Mammary epithelial cell (primary cell): ENCODE measurements around the gene ANKRD6.

Source experiments
- EZH2 ChIP-seq: IDR thresholded peaks from 2 replicates; pipeline ENCODE4 v1.6.1; 2012; ENCODE audit warnings: low read length, inconsistent platforms, borderline replicate concordance
- TF ChIP-seq, protein P1 (sequence below), 2 donors: IDR thresholded peaks in 1 of 2; conservative IDR thresholded peaks in 1 of 2; 2 replicates each; pipeline ENCODE4 v1.5.1; 2011 to 2012; ENCODE audit warnings: inconsistent platforms in 2 of 2, low read length in 2 of 2, mild to moderate bottlenecking in 2 of 2, control low read depth in 1 of 2, low read depth in 1 of 2; ENCODE audit not compliant: insufficient read depth in 1 of 2; ENCODE audit errors: extremely low read depth in 1 of 2

DNA sequence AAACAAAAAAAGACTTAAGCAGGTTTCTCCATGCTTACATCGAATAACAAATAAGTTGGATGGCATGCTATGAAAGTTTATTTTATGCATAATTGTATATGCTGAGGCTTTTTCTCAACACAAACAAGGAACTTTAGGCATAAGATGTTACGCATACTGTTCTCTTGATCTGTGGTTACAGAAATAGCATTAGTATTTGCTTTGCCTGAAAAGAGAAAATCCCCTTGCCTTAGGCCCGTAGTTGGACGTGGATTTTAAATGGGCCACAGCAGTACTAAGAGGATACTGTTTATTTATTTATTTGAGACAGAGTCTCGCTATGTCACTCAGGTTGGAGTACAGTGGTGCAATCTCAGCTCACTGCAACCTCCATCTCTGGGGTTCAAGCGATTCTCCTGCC is 186.6 kb downstream of the ANKRD6 start:
- TF ChIP-seq, protein P1, sequence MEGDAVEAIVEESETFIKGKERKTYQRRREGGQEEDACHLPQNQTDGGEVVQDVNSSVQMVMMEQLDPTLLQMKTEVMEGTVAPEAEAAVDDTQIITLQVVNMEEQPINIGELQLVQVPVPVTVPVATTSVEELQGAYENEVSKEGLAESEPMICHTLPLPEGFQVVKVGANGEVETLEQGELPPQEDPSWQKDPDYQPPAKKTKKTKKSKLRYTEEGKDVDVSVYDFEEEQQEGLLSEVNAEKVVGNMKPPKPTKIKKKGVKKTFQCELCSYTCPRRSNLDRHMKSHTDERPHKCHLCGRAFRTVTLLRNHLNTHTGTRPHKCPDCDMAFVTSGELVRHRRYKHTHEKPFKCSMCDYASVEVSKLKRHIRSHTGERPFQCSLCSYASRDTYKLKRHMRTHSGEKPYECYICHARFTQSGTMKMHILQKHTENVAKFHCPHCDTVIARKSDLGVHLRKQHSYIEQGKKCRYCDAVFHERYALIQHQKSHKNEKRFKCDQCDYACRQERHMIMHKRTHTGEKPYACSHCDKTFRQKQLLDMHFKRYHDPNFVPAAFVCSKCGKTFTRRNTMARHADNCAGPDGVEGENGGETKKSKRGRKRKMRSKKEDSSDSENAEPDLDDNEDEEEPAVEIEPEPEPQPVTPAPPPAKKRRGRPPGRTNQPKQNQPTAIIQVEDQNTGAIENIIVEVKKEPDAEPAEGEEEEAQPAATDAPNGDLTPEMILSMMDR (conservative IDR thresholded peaks at IDR 0.05 in 1 of 2, IDR thresholded peaks at IDR 0.05 in 1 of 2; ENCODE audit: extremely low read depth in 1 of 2, insufficient read depth in 1 of 2, low read depth in 1 of 2, low read length in 2 of 2), result no peak
- no peak for TF ChIP-seq EZH2
